Activated CD4-positive, alpha-beta T cell treated with anti-CD3 and anti-CD28 coated beads for 36 hours (primary cell): ENCODE data around the gene ZNF230. TPM values are rescaled to one million over a fixed set of nuclear protein-coding genes. Genes with fewer than 3 reads are reported as not detected.

Experiments
- ATAC-seq: fragments of 200-7000 bp; cut with Tn5 transposase; one replicate; pipeline ENCODE4 v1.10.0; 2021; ENCODE audit warnings: mild to moderate bottlenecking, moderate library complexity
- CTCF ChIA-PET: fragments of 350-600 bp; sonication (Branson Sonifier 250); formaldehyde crosslinking; loops from one replicate; lab custom pipeline; 2021; ENCODE audit warnings: antibody characterized with exemption; lab: Charles Lee
- POLR2A ChIA-PET: fragments of 350-600 bp; sonication (Branson Sonifier 250); formaldehyde crosslinking; loops from one replicate; lab custom pipeline; 2021; ENCODE audit warnings: antibody characterized with exemption, inconsistent platforms; lab: Charles Lee
- DNase-seq: peaks from one replicate; pipeline ENCODE4 v3.0.0-alpha.2; 2020
- H3K27ac Mint-ChIP-seq: one replicate; pipeline ENCODE4 v1.8.0; 2021; ENCODE audit warnings: mixed read lengths
- H3K27me3 Mint-ChIP-seq: one replicate; pipeline ENCODE4 v1.8.0; 2021; ENCODE audit warnings: mixed read lengths
- H3K36me3 Mint-ChIP-seq: one replicate; pipeline ENCODE4 v1.8.0; 2021; ENCODE audit warnings: low read depth, mixed read lengths
- H3K4me1 Mint-ChIP-seq: one replicate; pipeline ENCODE4 v1.8.0; 2021; ENCODE audit warnings: mixed read lengths
- H3K4me3 Mint-ChIP-seq: one replicate; pipeline ENCODE4 v1.8.0; 2021; ENCODE audit warnings: mild to moderate bottlenecking, moderate library complexity, mixed read lengths
- H3K9me3 Mint-ChIP-seq: one replicate; pipeline ENCODE4 v1.8.0; 2021; ENCODE audit warnings: low read depth, mixed read lengths
- intact Hi-C, 2 experiments: fragments of 100-400 bp; cut with DNase I in 1 of 2; cut with micrococcal nuclease in 1 of 2; formaldehyde crosslinking; loops; one replicate each; pipeline versions ENCODE4 v1.14.2 to v1.15.1; 2022 to 2024; cut with DNase I, micrococcal nuclease
- total RNA-seq, 2 experiments: library from RNA; stranded (reverse); gene quantifications; one replicate each; pipeline ENCODE4 v1.2.3, GENCODE V29; 2021

The ZNF230 gene
- total RNA-seq, 2 experiments from 2014 or later, result 3.0 to 3.8 TPM

DNA sequence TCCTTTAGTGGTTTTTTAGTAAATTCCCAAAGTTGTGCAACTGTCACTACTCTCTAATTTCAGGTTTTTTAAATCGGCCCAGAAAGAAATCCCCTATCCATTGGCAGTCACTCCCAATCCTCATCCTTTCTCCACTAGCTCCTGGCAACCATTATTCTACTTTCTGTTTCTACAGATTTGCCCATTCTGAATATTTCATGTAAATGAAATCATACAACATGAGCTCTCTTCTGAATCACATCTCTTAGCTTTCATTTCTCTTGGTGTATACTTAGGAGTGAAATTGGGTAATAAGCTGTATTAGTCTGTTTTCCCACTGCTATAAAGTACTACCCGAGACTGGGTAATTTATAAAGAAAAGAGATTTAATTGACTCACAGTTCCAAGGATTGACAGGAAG, 39.4 kb downstream of the ZNF230 start:
- Mint-ChIP-seq H3K4me1 (no peaks in the 10 kb centered on the region), H3K27ac (no peak overlapping the region), H3K4me3 (no peak overlapping the region), H3K27me3 (peaks cover 15% of the 10 kb centered on the region), H3K36me3 (peaks cover 2% of the 10 kb centered on the region), H3K9me3 (peaks cover 38% of the 10 kb centered on the region)
- ATAC-seq (no peak), DNase-seq (no peak)
- ChIA-PET CTCF (interaction anchor here (0.7 kb wide), 1 partner anchor 44 kb away, joined by 3 read pairs; no protein-coding TSS in a partner anchor), POLR2A (no interaction called here)
- intact Hi-C loops, result no loop called here

GRCh38 chr19:44050740-44051649, 48.2 kb downstream of the ZNF230 start:
- peak; percentile 70 for ATAC-seq
- peaks cover 30% of the 10 kb centered on the region for H3K36me3 Mint-ChIP-seq
- DNase-seq, result peak; percentile 39
- CTCF ChIA-PET, result no interaction called here
- peak overlapping the region; percentile 64 for H3K27ac Mint-ChIP-seq
- peaks cover 23% of the 10 kb centered on the region for H3K9me3 Mint-ChIP-seq
- intact Hi-C loops, result no loop called here
- H3K4me3 Mint-ChIP-seq, result peak overlapping the region; percentile 76
- POLR2A ChIA-PET, result no interaction called here
- H3K27me3 Mint-ChIP-seq, result peaks cover 5% of the 10 kb centered on the region
- peaks cover 21% of the 10 kb centered on the region for H3K4me1 Mint-ChIP-seq

- peak; percentile 78 for ATAC-seq
- Mint-ChIP-seq H3K27me3 (peaks cover 3% of the 10 kb centered on the region), H3K27ac (peak within 1 kb of the TSS; percentile 64), H3K9me3 (peaks cover 23% of the 10 kb centered on the region), H3K4me1 (peaks cover 21% of the 10 kb centered on the region), H3K4me3 (peak within 1 kb of the TSS; percentile 76), H3K36me3 (peaks cover 34% of the 10 kb centered on the region)
- POLR2A ChIA-PET, result no interaction called here
- peak; percentile 63 for DNase-seq
- CTCF ChIA-PET, result no interaction called here
- intact Hi-C loops, result no loop called here
Observed at GRCh38 chr19:44051650-44052402, 49.1 kb downstream of the ZNF230 start, which contains the start of gene ZNF223. Gene ZNF223 (plus strand): TSS chr19:44052036. CDS start chr19:44055177, 3,141 bp downstream.

DNA sequence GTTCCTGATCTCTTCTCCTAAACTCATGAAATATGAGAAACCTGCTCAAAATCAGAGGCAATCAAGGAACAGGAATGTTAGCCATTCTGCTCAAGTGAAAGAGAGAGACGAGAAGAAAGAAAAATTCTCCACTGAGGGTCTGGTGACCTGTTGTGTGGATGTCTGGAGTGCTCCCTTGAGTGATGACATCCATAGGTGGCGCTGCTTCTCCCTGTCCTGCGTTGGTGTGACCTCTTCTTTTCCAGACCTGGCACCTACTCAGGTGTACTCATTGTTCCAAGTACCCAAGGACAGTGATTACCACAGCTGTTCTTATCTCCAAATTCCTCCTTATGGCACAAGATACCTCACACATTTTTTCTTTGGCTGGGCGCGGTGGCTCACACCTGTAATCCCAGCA, 53.1 kb downstream of the ZNF230 start:
- Mint-ChIP-seq H3K36me3 (peaks cover 61% of the 10 kb centered on the region), H3K4me3 (no peak overlapping the region), H3K27ac (no peak overlapping the region), H3K4me1 (peaks cover 18% of the 10 kb centered on the region), H3K9me3 (peaks cover 27% of the 10 kb centered on the region), H3K27me3 (no peaks in the 10 kb centered on the region)
- CTCF ChIA-PET, result interaction anchor here (0.6 kb wide), 1 partner anchor 15 kb away, joined by 4 read pairs; no protein-coding TSS in a partner anchor
- intact Hi-C loops, result no loop called here
- ATAC-seq (no peak), DNase-seq (peak; percentile 4)
- POLR2A ChIA-PET, result no interaction called here

GRCh38 chr19:44059229-44059628, 56.5 kb downstream of the ZNF230 start:
- Mint-ChIP-seq H3K27me3 (no peaks in the 10 kb centered on the region), H3K9me3 (peaks cover 32% of the 10 kb centered on the region)
- POLR2A ChIA-PET, result no interaction called here

DNA sequence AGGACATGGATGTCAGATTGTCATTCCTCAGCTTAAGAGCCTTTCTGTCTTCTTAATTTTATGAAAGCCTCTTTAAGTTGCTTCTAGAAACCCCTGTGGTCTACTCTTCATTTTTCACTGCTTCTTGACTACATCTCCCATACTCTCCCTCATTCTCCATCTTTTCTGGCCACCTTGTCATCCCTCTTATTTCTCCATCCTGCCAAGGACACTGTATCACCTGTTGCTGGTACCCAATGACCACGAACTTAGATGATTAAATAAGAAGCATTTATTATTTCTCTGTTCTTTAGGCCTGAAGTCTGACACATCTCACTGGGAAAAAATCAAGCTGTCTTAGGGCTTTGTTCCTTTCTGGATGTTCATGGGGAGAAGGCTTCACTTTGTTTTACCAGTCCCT, 58.3 kb downstream of the ZNF230 start:
- CTCF ChIA-PET, result no interaction called here
- peaks cover 78% of the 10 kb centered on the region for H3K36me3 Mint-ChIP-seq
- H3K27ac Mint-ChIP-seq, result no peak overlapping the region

More at GRCh38 chr19:44059229-44059628, 56.5 kb downstream of the ZNF230 start:
- no peak overlapping the region for H3K27ac Mint-ChIP-seq
- intact Hi-C loops, result no loop called here
- H3K4me3 Mint-ChIP-seq, result no peak overlapping the region
- H3K4me1 Mint-ChIP-seq, result no peaks in the 10 kb centered on the region
- DNase-seq (no peak), ATAC-seq (no peak)
- H3K36me3 Mint-ChIP-seq, result peaks cover 82% of the 10 kb centered on the region
- CTCF ChIA-PET, result interaction anchor here (0.8 kb wide), 1 partner anchor 57 kb away, joined by 3 read pairs; no protein-coding TSS in a partner anchor

More for the DNA sequence above, 58.3 kb downstream of the ZNF230 start:
- Mint-ChIP-seq H3K4me3 (no peak overlapping the region), H3K27me3 (no peaks in the 10 kb centered on the region), H3K4me1 (no peaks in the 10 kb centered on the region), H3K9me3 (peaks cover 28% of the 10 kb centered on the region)
- intact Hi-C loops, result no loop called here
- ATAC-seq, result no peak
- POLR2A ChIA-PET, result no interaction called here
- DNase-seq, result no peak

Other genes with a start within 250 kb of the ZNF230 start
- gene SMG9, start 248.0 kb upstream of the ZNF230 start, total RNA-seq, result 10 to 100 TPM; 64.4 to 65.2 TPM
- gene KCNN4, start 222.0 kb upstream of the ZNF230 start, total RNA-seq, result 100 to 1,000 TPM; 103 to 110 TPM
- gene LYPD5, start 200.5 kb upstream of the ZNF230 start, total RNA-seq, result 1 to 10 TPM in 1 of 2 experiments, under 1 TPM in 1; 0.86 to 1.2 TPM
- 1 to 10 TPM; 5.4 to 6.8 TPM for gene ZNF283, start 175.6 kb upstream of the ZNF230 start, total RNA-seq
- 1 to 10 TPM; 2.4 to 3.0 TPM for gene ZNF404, start 119.0 kb upstream of the ZNF230 start, total RNA-seq
- 10 to 100 TPM in 1 of 2 experiments, 1 to 10 TPM in 1; 9.6 to 12.1 TPM for gene ZNF45, start 67.7 kb upstream of the ZNF230 start, total RNA-seq
- 1 to 10 TPM; 1.8 to 1.9 TPM for gene ZNF221, start 51.7 kb upstream of the ZNF230 start, total RNA-seq
- gene ZNF155, start 18.8 kb upstream of the ZNF230 start, total RNA-seq, result 1 to 10 TPM; 4.5 to 6.0 TPM
- gene ZNF222, start 22.4 kb downstream of the ZNF230 start, total RNA-seq, result 1 to 10 TPM; 1.5 to 2.9 TPM
- under 1 TPM; 0.63 to 0.82 TPM for gene ZNF223, start 49.1 kb downstream of the ZNF230 start, total RNA-seq
- 1 to 10 TPM; 2.1 TPM for gene ZNF284, start 69.2 kb downstream of the ZNF230 start, total RNA-seq
- 10 to 100 TPM; 12.6 to 13.9 TPM for gene ZNF224, start 91.4 kb downstream of the ZNF230 start, total RNA-seq
- 1 to 10 TPM; 2.6 to 3.1 TPM for gene ZNF225, start 110.4 kb downstream of the ZNF230 start, total RNA-seq
- gene ZNF234, start 138.6 kb downstream of the ZNF230 start, total RNA-seq, result 10 to 100 TPM in 1 of 2 experiments, 1 to 10 TPM in 1; 7.9 to 10.4 TPM
- gene ZNF226, start 162.1 kb downstream of the ZNF230 start, total RNA-seq, result 10 to 100 TPM; 11.3 to 15.2 TPM
- gene ZNF227, start 209.6 kb downstream of the ZNF230 start, total RNA-seq, result 10 to 100 TPM; 19.4 to 20.6 TPM